NCI-H2196 treated with DMSO at 0.1 percent for 48 hours (cell line): ENCODE results near the gene CPPED1.

ENCODE experiments used
- DNase-seq: peaks from one replicate; lab custom pipeline; 2025; ENCODE audit not compliant: unreplicated experiment; lab: John Stamatoyannopoulos, UW

CPPED1 gene

DNA sequence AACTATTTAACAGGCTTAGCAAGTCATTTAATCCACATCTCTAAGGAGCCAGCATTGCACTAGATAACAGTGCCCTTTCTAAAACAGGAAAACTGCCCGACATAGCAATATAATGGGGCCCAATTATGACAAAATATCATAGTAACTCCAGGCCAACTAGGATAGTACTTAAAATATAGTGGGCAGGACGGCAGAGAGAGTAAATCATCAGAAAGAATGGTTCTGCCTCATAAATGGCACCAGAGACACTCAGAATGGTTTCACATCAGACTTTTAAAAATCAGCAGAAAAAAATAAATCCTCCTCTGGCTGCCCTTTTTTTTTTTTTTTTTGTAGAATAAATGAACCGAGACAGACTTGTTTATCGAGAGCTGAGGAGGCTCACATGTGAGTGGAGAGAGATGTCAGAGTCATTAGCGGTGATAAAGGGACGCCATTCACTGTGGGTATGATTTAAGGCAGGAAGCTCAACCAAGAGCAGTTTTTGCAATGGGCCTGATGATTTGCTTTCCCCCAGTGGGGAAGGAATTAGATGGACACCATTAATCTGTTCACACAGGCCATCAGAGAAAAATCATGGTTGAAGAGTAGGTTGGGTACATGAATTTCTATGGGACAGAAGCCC lies 62.6 kb downstream of the CPPED1 start:
- no peak for DNase-seq

DNA sequence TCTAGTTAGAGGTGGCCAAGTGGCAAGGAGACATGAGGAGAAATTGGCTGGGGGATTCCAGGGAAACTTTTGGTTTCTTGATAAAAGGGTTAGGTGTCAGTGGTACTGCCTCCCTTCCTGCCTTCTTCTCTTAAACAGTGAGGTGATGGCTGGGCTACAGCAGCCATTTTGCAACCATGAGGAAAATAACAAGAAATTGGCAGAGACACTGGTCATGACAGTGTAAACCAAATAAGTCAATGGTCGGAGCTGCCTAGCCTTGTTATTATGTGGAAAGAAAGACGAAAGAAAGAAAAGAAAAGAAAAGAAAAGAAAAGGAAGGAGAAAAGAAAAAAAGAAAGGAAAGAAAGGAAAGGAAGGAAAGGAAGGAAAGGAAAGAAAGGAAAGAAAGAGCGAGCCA lies 63.9 kb downstream of the CPPED1 start:
- no peak for DNase-seq

DNA sequence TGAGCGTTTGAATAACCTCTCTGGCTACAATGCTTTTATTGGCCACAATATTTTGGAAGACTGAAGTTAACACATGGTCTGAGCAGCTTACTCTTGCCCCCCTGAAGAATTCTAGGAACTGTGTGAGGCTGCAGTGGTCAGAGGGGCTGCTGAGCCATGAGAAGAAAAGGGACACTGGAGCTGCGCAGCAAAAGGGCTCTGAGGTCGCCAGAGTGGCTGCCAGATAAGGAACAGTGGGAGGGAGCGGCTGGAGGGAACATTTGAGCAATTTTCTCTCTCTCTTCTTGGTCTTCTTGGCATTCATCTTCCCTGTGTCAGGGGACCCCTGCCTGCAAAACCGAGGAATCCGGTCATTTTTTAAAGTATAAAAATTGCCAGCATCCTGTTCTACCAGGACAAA lies 66.1 kb downstream of the CPPED1 start:
- no peak for DNase-seq

DNA sequence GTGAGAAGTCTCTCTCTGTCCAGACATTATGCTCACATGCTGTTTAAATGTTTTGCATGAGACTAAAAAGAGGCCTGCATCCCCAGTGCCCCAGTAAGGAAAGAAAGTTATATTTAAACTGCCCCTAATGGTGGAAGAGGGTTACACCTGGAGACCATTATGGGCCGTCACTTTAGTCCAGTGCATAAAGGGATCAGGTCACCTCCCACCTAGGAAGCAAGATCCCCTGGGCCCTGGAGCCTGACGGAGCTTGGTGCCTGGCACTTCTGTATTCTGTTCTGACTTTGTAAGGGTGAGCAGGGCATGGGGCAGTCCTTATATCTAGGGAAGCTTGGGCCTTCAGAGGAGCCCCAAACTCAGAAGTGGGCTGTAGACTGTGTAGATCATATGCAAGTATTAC lies 67.9 kb downstream of the CPPED1 start:
- DNase-seq: no peak

DNA sequence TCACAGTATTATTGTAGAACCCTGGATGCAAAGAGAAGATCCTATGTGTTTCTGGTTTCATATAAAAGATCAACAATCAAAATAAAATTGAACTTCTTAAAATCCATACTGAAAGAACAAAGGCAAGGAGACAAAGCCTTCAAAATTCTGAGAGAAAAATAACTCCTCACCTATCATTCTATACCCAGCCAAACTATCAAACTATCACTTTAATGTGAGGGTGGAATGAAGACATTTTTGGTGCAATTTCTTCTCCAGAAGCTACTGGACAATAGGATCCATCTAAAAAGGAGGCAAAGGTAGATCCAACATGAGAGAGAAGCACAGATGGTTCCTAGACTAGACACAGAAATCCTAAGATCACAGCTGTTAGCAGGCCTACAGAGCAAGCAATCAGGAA lies 71.1 kb downstream of the CPPED1 start:
- no peak for DNase-seq

DNA sequence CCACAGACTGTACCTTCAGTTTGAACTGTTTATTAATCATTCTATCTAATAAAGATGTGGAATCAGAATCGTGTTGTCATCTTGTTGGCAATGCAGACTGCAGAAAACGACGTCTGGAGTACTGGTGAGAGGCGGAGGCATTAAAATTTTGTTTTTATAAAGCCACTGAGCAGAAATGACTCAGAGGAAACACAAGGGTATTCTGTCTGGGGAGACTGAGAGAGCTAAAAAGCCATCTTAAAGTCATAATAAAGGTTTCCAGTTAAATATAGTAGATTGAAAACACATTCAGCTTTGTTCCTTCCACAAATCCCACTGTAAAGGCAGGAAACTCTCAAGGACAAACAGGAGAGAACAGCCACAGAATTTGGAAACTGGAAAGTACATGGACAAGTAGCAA lies 74.2 kb downstream of the CPPED1 start:
- DNase-seq: no peak

DNA sequence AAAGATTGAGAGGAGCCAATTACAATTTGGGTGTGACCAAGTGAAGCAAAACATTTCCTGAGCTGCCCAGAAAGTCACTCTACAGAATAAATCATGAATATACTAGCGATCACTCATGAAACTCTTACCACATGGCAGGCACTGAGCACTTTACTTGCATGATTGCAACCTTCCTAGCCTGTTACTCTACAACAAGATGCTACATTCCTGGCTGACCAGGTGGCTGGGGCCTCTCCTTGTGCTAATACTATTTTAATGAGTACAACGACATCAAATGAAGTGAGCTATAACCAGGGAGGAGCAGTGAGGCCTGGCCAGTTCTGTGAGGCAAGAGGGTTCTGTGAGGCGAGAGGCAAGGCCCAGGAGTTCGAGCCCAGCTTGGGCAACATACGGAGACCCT lies 75.2 kb downstream of the CPPED1 start:
- no peak for DNase-seq

DNA sequence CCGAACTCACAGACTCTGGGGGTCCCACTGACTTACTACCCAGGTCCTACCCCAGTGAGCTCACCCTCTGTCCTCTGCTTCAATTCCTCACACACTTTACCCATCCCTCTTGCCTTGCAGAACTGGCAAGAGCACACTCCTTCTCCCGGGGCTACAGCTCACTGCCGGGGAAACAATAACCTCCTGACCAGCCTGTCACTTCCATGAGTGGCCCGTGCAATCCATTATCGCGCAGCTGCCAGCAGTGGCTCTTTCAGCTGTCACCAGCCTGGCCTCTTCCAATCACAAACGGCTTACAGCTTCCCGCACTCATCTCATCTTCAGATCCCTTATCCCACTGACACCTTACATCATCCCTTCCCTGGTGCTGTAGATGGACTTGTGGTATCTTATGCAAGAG lies 79.5 kb downstream of the CPPED1 start:
- DNase-seq: no peak

DNA sequence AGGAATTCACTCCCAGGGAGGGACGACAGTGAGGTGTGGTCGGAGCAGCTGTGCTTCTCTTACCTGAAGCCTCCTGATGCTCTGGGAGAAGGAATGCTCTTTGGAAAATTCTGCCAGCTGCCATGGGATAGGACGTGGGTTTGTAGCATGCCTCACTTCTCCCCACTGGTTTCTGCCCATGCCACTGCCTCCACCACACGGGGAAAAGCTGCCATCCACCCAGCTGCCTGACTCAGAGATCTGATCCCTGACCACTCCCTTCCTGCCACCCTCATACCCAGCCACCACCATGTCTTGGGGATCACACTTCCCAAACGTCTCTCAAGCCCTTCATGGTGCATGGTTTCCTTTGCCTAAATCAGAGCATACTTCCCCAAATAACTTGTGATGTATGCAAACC lies 80.0 kb downstream of the CPPED1 start:
- DNase-seq: no peak

DNA sequence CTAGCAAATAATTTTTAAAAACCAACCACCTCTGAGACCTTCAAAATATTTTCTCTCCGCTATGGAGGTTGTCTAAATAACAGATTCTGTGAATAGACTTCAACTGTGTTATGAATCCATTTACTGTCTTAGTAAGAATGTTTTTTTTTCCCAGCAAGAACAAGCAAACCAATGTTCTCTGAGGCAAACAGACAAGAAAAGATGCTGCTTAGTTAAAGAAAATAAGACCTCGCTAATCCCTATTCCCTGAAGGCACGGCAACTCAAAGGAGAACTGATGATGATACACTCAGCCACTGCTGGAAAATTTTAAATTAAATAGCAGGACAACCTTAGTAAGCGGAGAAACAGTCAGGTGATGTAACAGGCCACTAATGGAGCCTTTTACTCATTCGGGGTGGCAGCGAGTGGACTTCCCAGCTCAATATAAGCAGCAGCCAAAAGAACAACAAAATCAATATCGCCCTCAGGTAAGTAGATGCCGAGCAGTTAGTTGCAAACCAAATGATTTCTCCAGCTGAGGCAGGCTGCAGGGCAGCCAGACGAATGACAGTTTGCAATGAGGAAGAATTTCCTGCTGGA lies 81.8 kb downstream of the CPPED1 start:
- DNase-seq: no peak

DNA sequence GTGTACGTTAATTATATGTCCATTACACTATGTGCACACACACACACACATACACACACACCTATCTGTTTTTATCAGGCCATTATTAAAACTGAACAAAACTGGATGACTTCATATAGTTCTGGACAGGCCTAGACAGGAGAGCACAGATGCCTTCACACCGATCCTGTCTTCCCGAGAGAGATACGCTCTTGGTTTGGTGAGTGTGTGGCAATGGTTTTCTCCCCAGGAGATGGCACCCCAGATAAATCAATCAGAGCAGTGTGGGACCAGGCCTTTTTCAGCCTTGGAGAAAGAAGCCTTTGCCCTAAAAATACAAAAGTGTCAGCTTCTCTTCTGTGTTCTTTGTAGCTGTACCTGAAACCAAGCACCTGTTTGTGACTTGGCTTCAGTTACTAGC lies 83.7 kb downstream of the CPPED1 start:
- DNase-seq: no peak

DNA sequence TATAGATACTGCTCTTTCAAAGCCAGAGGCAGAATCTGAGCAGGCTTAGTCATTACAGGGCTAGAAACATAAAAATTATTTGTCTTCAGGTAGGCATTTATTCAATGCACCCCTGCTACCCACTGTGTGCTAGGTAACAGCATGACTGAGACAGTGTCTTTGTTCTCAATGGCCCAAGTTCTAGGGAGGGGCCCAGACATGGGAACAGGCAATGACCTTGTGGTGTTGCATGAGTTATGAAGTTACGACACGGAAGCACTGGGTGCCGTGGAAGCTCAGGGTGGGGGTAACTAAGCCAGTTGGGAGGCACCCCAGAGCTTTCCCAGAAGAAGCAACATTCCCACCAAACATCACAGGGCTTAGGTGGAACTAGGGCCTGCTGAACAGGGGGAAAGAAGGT lies 87.0 kb downstream of the CPPED1 start:
- no peak for DNase-seq

DNA sequence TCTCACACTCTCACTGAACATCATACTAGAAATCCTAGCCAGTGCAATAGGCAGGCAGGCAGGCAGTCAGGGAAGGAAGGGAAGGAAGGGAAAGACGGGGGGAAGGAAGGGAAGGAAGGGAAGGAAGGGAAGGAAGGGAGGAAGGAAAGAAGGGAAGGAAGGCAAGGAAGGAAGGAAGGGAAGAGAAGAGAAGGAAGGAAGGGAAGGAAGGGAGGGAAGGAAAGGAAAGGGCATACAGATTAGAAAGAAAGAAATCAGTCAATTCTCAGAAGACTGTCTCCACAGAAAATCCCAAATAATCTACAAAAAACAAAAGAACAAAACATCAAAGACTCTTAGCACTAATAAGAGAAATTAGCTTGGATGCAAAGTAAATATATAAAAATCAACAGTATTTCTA lies 93.9 kb downstream of the CPPED1 start:
- DNase-seq: no peak

DNA sequence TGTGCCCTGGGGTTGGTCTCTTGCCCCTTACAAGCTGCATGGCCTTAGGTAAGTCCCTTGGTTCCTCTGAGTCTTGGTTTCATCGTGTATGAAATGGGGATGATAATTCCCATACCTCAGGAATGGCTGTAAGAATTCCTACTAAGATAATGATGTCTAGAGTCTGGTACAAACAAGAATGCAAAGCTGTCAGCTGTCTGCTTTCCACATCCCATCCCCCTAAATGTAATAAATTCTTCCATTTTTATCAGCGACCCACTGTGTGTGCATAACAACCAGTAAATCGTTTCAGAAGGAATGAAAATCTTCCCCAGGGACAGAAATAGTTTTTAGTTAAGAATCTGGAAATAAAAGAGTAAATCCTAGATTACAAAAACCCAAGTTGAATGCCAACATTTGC lies 95.4 kb downstream of the CPPED1 start:
- no peak for DNase-seq

DNA sequence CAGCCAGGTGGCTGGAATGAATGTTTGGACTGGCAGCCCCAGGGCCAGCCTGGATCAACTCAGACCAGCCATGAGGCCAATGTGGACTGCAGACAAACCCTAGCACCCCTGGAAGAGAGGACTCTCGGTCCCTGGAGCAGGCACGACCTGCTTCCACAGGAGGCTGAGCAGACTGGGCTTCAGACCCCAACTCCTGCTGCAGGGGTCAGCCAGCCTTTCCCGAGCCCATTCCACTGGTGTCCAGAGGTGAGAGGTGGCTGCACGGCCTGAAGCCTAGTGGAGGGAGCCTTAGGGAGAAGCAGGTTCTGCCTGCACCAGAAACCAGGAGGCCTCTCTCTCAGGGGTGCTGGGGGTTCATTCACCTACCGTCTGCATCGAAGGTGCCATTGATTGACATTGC lies 97.1 kb downstream of the CPPED1 start:
- no peak for DNase-seq

DNA sequence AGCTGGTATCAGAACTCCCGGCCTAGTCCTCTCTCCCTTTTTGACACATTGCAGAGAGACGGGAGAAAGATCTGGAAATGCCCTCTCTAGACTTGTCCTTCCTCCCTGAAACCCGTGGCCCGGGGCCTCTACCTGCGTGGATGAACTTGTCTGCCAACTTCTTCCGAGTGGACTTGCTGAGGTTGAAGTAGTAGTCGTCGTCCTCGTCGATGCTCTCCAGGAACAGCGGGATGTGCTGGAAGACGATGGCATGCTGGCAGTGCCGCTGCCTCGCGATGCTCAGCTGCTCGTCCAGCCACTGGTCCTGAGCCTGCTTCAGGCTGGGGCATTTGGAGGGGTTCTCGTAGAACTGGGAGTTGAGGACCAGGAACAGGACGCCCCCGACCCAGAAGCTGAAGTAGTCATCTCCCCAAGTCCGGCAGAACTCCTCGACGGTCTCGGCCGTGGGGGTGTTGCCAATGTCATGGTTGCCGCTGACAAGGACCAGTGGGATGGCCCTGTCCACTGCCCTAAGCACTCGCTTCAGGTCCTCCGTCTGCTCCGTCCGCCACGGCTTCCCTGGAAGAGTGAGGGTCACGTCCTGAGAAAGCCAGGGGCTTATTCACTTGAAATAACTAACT lies 99.1 kb downstream of the CPPED1 start:
- DNase-seq: no peak

DNA sequence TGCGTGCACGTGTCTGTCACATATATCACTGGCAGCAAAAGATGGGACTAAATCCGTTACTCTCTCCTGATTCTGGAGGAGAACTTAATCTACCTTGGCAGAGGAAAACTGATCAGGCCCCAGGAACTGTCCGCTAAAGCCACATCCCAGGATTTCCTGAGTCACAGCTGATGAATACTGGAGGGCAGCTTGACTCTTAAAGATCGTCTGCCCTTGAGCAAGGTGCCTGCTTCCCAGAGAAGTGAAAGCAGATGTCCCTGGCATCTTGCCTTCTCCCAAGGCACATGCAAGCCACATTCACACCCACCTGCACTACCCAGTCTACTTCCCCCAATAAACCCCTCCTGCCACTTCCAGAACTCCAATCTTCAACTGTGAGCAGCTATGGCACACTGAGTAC lies 99.8 kb downstream of the CPPED1 start:
- no peak for DNase-seq

DNA sequence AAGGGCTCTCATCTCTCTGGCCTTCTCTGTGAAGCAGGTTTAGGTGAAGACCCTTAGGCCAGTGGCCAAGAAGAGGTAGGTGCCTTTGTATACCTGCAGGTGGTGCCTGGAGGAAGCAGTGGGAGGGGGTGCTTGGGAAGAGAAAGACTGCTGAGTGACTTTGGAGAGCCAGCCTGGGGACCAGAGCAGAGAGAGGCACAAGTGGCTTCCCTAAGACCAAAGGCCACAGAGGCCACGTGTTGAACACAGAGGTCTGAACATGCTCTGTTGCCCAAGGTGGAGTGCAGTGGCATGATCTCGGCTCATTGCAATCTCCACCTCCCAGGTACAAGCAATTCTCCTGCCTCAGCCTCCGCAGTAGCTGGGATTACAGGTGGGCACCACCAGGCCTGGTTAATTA lies 103.5 kb downstream of the CPPED1 start:
- DNase-seq: no peak

DNA sequence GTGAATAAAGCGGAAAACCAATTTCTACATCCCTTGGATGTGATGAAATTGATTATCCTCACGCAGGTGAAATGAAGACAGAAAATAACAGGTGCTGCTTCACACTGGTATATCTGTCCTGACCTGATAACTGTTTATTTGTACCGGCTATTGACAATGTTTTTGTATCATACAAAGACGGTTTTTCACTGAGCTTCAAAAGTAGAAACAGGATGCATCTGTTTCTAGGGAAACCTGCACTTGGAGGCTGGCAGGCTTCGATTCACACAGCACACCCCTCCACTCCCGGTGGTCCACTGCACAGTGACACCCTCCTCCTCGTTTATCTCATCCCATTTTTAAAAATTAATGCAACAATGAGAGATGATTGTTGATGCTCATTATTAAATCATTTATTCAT lies 104.5 kb downstream of the CPPED1 start:
- DNase-seq: no peak

DNA sequence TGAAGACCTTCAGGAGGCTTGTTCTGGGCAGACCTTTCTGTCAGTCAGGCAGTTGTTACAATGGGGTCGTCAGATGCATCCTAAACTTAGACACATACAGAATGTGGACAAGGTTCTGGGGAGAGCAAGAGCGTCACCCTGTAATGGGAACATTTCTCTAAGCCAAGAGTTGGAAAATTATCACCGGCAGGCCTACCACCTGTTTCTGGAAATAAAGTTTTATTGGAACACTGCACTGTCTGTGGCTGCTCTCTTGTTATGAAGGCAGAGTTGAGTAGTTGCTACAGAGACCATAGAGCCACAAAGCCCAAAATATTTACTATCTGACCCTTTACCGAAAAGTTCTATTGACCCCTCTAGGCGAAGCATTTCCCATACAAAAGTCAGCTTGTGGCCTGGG lies 106.2 kb downstream of the CPPED1 start:
- no peak for DNase-seq

DNA sequence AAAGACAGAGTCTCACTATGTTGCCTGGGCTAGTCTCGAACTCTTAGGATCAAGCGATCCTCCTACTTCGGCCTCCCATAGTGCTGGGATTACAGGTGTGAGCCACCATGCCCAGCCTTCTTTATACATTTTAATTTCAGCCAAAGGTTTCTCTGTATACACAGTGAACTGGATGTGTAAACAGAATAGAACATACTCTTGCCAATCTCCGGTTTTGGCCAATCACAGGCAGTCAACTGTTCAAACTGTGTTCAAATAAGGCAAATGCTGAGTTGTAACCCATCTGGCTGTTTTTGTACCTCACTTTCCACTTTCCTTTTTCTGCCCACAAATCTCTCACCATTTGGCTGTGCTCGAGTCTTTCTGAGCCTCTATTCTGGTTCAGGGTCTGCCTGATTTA lies 108.2 kb downstream of the CPPED1 start:
- no peak for DNase-seq

DNA sequence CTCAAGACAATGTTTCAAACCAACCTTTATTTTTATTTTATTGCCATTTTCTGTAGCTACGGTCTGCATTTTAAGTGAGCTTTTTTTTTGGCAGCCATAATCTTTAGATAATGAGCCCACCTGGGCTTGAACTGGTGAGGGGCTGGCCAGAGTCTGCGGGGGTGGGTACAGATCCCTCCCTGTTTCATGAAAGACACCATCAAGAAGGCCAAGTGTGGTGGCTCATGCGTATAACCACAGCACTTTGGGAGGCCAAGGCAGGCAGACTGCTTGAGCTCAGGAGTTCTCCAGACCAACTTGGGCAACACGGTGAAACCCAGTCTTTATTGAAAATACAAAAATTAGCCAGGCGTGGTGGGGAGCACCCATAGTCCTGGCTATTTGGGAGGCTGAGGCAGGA lies 113.7 kb downstream of the CPPED1 start:
- DNase-seq: no peak
